ENCODE data around the gene HIVEP3.

Gene HIVEP3

DNA sequence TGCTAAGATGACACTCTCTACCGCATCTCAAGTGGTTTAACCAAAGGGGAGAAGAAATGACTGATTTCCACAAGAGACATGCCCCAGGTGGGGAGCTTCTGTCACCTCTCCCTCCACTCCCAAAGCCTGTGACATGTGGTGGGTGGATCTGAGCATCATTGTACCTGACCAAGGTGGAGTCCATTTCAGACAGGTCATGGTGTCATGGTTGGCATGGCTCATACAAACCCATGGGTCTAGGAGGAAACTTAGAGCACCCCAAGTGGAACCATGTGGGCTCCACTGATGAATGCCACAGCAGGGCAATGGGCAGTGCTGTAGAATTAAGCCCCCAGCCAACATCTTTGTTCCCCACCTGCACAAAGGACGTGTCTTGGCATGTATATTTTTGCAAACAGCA lies 302.7 kb downstream of the HIVEP3 start:
- DNase-seq (ENCODE audit: low read depth in 2 of 2) = no peak

DNA sequence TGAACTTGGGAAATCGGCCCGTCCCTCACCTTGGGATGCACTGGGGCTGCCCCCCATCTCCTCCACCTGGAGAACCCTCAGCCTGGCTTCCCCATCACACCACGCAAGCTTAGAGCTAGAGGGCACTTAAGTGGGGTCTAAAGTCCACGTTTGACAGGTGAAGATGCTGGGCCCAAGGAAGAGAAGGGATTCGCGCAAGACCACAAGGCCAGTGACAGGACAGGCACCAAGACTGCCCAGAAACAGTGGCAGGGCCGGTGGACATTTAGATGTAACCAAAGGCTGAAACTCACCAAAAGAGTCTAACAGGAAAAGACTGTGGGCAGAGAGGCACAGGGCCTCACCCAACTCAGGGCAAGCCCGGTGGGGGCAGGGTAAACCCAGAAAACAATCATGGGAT lies 303.4 kb downstream of the HIVEP3 start:
- DNase-seq (ENCODE audit: low read depth in 2 of 2) = no peak

DNA sequence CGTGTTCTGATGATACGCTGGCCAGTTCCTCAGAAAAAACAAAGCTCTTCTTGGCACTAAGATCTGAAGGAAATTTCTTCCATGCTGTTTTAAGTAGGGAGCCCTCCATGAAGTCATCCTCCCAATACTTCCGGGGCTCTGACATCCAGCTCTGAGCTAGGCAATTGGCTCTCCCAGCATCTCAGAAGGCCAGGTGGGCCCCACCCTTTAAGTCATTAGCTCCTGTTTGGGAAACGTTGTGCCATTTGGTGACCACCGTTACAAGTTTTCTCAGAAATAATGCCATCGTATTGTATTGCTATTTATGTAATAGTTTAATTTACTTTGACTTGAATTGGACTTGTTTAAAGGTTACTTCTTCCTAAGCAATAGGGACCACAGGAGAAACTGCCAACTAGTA lies 303.9 kb downstream of the HIVEP3 start:
- DNase-seq (ENCODE audit: low read depth in 2 of 2) = no peak

DNA sequence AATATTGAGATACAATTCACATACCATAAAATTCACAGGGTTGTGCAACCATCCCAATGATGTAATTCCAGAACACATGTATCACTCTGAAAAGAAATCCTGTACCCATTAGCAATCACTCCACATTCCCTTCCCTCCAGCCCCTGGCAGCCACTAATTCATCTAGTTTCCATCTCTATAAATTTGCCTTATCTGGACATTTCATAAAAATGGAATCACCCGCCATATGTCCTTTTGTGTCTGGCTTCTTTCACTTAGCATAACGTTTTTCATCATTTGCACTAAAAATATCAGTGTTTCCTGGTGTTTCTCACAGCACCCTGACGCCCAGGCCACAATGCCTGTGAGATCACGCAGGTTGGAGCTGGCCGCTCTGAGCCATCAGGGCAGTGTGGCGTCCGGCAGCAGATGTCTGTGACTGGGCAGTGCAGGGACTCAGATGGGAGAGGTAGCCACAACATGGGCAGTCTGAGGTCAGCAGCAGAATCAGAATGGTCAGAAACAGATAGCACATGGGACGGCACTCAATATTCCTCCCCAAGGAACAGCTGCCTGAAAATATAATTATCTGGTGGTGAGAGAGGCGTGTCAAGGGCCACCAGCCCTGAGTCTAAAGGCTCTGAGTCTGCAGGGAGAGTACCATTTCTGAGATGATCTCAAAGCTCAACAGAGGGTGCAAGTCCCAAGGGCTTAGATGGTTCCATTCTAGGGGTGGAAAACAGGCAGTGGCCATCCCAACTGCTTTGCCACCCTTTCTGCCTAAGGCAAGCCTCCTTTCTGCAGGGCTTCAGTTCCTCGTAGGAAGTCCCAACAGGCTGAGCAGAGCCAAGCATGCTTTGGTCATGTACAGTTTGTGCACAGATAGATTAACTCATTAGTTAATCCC lies 304.8 kb downstream of the HIVEP3 start:
- no peak for DNase-seq (ENCODE audit: low read depth in 2 of 2)

DNA sequence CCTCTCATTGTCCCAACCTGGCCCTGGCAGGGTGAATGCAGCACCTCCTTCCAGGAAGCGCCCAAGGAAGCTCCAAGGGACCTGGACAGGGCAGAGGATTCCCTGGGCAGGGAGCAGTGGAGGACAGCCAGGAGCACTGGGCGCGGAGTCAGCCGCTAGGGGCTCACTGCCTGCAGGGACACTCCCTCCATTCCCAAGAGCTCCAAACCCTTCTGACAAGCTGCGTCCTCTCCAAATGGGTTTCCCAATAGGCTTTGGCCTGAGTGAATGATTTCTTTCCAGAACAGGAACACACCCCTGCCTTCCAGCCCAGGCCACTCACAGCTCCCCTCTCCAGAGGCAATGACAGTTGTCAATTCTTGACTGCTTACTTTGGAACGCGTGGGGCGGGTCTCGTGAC lies 305.8 kb downstream of the HIVEP3 start:
- no peak for DNase-seq (ENCODE audit: low read depth in 2 of 2)

DNA sequence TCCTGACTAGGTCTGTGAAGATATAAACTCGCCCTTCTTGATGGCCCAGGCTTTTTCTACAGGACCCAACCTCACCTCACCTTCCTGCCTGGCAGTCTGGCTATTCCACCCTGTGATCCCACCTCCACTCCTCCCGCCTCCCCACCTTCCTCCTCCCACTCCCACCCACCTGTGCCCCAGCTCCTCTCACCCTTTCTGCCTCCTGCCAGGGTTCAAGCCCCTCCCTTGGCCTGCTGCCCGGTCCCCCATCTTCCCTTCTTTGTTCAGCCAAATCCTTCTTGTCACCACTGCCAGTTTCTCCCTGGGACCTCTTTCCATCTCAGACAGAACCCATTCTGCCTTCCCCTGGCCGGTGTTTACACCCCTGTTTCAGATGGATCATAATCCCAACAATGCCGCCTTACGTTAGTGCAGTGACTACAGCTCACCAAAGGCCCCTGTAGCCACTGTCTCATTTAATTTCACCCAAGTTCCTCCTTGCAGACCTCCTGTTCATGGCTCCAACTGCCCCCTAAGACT lies 306.7 kb downstream of the HIVEP3 start:
- no peak for DNase-seq (ENCODE audit: low read depth in 2 of 2)

DNA sequence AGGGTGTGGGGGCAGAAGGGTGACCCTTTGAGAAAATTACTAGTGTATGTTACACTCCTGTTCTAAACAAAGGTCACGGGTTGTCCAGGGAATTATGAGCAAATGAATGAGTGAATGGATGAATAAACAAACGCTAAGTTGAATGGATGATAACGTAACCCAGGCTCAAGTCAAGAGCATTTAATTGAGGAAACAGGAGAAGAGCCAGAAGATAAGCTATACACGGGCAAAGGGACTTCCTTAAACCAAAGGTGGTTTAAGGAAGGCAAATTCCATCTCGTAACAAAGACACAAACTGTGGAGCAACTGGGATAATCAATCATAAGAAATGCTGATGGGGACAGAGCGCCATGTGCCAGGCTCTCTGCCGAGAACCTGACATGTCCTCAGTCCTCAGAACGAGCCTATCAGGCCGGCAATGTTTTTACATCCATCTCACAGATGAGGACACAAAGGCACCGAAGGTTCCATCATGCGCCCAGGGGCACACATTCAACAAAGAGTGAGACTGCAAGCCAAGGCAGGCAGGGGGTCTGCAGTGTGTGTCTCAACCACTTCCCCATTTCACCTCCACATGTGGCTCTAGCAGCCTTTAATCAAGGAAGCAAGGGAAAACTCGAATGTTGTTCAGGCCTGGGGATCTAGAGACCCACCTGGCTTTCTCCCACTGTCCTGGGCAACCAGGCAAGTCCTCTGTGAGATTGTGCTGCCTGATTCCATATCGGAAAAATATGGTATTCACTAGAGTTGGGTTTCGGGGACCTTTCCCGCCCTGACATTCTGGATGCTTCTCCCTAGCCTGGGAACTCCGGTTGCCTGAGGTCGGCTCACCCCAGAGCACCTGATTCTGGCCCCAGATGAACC lies 307.4 kb downstream of the HIVEP3 start:
- no peak for DNase-seq (ENCODE audit: low read depth in 2 of 2)

DNA sequence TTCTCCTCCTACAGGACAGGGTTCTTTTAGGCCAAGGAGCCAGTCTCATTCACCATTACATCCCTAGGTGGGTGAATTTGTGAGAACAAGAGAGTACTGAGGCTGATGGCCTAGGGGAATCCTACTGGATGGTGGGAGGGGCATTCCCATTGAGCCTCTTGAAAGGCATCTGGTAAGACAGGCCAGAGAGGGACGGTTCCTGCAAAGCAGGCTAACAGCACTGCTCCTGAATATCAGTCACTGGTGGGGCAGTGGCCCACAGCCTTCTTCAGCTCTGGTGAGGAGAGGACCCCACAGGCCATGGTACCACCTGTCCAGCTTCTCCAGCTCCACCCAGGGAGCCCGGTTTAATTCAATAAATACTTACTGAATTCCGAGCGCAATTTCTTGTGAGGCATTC lies 308.4 kb downstream of the HIVEP3 start:
- no peak for DNase-seq (ENCODE audit: low read depth in 2 of 2)

DNA sequence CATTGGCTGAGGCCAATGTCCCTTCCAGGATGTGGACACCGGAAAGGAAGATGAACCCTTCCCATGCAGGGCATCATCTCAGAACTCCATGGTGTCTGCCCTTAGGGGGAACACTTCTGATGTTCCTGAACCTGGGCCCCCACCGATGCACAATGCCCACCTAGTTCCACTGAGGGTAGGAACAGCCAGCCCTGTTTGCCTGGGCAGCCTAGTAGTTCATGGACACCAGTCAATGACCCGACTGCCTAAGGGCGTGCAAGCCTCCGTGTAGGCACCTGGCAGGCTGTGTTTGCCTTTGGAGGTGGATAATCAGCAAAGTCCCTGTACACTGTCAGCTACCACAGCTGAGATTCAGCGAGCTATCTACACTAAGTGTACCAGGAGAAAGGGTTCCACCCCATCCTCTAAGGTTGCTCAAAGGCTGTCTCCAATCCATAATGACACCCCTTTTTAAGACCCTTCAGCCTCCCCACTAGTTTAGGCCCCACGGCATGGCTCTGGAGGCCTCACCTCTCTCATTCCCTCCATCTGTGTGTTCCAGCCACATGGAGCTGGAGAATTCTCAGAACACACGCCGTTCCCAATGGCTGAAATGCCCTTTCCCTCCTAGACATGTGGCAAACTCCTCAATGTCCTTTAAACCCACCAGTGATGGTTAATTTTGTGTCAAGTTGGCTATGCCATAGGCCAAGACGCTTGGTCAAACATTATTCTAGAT lies 309.4 kb downstream of the HIVEP3 start:
- no peak for DNase-seq (ENCODE audit: low read depth in 2 of 2)

DNA sequence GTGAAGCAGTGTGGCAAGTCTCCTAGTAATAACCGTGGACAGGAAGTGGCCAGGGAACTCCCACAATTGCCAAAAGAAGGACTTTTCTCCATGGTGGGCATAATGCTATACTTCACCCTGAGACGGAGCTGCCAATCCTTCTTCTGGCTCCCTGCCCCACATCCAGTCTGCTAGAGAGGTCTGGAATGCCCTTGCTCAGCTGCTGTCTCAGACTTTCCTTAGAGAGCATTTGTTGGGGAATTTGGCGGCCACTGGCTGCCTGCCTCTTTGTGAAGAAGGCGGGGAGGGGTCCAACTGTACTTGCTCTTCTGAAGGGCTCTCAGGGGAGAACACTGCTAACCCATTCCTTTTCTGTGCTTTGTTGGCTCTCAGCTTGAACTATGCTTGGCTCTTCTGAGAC lies 310.5 kb downstream of the HIVEP3 start:
- DNase-seq (ENCODE audit: low read depth in 2 of 2) = no peak

DNA sequence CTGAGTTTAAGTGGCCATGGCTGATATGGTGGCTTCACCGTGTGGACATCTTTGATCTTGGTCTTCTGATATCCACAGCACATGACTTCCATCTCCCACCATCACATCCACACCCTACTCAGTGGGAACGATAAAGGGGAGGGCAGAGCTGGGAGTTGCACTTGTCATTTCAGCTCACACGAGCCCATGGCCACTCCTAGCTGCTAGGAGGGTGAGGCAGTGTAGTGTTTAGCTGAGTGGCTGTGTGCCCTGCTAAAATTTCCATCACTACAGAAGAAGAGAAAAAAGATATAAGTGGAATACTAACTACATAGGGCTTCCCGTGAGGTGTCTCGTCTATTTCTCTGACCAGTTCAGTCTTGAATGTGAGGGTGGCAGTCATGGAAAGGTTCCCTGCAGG lies 310.9 kb downstream of the HIVEP3 start:
- no peak for DNase-seq (ENCODE audit: low read depth in 2 of 2)

DNA sequence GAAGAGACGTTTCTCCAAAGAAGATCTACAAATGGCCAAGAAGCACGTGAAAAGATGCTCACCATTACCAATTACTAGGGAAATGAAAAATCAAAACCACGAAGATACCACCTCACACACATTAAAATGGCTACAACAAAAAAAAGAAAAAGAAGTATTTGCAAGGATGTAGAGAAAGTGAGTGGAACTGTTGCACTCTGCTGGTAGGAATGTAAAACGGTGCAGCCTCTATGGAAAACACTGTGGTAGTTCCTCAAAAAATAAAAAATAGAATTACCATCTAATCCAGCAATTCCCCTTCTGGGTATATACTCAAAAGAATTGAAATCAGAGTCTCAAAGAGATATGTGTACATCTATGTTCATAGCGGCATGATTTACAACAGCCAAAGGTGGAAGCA lies 318.8 kb downstream of the HIVEP3 start:
- no peak for DNase-seq (ENCODE audit: low read depth in 2 of 2)

DNA sequence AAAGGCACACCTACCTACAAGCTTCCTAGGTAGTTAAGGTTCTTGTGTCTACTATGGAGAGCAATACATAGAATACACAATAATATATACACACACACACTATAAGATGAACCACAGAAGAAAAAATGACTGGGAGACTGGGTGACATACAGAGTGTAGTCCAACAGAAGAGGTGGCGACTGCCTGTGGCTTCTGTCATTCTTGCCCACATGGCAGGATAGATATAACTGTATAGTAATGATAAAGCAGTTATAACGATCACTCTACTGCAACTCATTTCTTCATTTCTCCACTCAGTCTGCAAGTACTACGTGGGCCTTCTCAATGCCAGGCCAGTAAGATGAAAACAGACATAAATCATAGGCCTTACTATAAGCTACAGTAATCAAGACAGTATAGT lies 320.4 kb downstream of the HIVEP3 start:
- DNase-seq (ENCODE audit: low read depth in 2 of 2) = no peak

DNA sequence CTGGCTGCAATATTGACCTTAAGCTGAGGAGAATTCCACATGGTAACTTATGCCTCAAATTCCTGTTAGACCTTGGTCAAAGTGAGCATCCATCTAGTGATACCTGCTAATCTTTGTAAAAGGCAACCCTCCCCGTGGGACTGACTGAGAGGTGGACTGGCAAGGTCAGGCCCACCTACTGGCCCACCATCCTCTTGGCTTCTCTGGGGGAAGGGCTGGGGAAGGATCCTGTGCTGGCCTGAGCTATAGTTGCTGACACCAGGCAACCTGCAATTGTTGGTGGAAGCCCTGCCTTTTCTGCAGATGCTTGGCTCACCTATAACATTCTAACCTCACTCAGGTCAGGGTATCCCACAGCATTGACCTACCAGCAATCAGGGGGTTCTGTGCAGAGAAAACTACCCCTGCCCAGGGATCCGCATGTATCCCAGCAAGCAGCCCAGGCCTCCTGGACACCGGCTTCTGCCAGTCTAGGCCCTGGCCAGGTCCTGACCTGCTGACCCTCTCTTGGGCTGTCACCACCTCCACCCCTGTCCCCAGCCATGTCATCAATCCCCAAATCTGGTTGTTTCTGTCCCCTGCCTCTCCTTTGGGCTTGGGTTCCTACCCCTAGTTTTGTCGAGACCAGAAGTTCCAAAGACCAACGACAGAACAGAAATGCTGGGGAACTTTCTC lies 326.1 kb downstream of the HIVEP3 start:
- DNase-seq (ENCODE audit: low read depth in 2 of 2) = no peak

DNA sequence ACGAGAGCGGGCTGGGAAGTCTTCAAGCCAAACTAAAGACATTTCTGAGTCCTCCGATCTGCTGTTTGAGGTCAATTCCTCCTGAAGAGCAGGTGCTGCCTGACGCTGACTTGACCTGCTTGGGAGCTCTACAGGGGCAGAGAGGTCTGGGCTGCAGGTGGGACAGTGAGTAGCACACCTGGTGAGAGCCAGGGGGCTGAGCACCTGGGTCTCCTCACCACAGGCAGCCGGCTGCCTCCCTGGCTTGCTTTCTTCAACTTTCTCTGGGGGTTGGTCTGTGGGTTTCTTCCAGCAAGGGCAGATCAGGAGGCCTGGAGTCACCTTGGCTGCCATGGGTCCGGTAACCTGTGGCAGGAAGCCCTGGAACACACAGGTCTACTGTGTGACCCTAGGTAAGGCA lies 326.8 kb downstream of the HIVEP3 start:
- DNase-seq (ENCODE audit: low read depth in 2 of 2) = no peak

DNA sequence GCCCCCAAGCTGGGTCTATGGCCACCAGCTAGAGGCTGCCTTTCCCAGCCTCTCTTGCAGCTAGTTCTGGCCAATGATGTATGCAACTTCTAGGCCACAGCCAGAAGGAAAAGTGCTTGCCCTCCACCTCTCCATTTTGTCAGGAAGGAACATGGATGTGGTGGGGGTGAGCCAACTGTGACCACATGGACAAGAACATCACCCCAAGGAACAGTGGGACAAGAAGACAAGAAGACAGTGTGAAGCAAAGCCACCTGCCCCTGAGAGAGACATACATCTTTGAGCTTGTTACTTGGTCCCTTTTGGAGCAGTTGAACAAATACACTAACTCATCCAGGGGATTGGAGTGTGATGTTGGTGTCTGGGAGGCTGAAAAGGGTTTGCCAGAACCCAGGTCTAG lies 328.4 kb downstream of the HIVEP3 start:
- no peak for DNase-seq (ENCODE audit: low read depth in 2 of 2)

DNA sequence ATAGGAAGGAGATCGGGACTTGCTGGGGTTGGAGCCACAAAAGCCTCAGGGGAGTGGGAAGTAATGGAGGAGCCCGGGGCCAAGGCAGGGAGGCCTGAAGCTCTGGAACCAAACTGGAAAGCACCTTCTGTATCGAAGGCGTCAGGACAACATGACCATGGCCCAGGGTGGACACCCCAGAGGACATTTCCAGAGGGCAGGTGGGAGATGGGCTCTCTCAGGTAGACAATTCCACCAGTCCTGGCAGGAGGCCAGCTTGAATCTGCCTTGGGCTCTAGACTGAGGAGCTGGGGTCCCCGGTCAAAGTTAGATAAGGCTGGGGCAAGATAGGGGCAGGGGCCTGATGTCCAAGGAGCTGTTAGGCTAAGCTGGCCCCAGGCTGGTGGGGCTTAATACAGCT lies 329.3 kb downstream of the HIVEP3 start:
- no peak for DNase-seq (ENCODE audit: low read depth in 2 of 2)

DNA sequence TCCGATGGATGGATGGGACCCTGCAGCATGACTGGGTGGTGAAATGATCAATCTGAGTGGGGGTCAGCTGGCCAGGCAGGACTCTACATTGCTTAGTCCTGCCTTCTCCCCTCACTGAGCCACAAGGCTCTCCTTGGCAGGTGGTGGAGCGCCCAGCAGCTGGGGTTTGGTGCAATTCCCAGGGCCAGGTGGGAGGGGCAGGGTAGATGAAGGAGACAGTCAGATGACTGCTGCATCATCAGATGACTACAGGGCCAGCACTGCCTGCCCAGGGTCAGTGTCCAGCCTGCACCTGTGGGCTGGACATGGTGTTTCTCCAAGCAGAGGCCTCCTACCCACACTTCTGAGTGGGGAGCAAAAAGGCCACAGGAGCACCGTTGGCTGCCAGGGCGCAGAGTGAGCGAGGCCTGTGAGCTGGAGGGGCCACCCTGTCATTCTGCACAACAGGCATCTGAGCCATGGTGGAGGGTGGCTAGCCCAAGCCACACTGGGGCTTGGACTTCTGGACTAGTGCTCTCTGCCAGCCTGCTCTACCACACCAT lies 330.3 kb downstream of the HIVEP3 start:
- no peak for DNase-seq (ENCODE audit: low read depth in 2 of 2)

DNA sequence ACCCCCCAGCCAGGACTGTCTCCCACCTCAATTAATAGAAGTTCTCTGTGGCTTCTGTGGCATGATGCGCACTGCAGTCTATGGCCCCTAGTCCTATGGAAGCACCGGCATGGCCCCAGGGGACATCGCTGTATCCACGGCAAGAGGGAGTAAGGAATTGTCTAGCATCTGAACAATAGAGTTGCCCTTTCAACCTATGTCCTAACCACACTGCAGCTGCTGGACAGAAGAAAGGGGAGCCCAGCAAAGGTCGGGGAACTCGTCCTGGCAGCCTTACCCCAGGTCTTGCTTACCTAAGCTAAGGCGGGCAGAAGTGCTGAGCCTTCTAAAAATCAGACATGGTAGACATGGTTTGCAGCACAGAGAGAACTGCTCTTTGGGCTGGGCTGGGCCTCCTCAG lies 330.9 kb downstream of the HIVEP3 start:
- DNase-seq (ENCODE audit: low read depth in 2 of 2) = no peak

DNA sequence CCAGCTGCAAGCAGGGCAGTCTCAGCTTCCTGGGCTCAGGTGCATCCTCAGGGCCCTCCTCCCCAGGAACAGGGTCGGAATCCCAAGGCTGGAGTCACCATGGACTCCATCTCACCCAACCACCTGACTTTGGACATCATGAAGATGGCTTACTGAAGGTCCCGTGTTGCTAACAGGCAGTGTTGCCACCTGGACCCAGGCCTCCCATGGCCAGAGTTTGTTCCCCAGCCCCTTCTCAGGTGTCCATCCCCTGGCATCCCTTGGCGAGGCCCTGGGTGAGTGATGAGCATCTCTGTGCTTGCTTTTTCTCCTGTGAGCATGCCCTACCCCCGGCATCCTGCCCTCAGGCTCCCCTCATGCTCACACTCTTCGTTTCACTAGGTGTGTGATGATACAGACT lies 332.5 kb downstream of the HIVEP3 start:
- no peak for DNase-seq (ENCODE audit: low read depth in 2 of 2)
